NCI-H460 (cell line): Measurements from ENCODE around the gene TYMS. TPM values are rescaled to one million over a fixed set of nuclear protein-coding genes. Genes with fewer than 3 reads are reported as not detected.
A peak's percentile ranks its signal among the peaks of the same experiment; 100 is the strongest.

Experiments
- DNase-seq: peaks from one replicate; pipeline ENCODE4 v3.0.0-alpha.2; 2016; ENCODE audit warnings: low read depth; ENCODE audit errors: extremely low read depth
- polyA plus RNA-seq: library from polyadenylated mRNA; depleted of rRNA; stranded (reverse); fragments of >200 nt; gene quantifications from 2 replicates; pipeline ENCODE4 v1.2.3, GENCODE V29; 2014; cell fraction: nucleus; rRNA removed
- total RNA-seq: library from RNA; depleted of rRNA; stranded (reverse); fragments of >200 nt; shearing (Covaris generic); gene quantifications from 2 replicates; pipeline ENCODE4 v1.2.3, GENCODE V29; 2014; rRNA removed

The TYMS gene
- total RNA-seq = 23.4 and 26.1 TPM in 2 replicates
- polyA plus RNA-seq = 36.3 and 36.6 TPM in 2 replicates

- DNase-seq = peak; percentile 30
Observed at GRCh38 chr18:657311-658000, at the start of gene TYMS. TYMS (plus strand) TSS chr18:657653; CDS start chr18:657743, 90 bp downstream.

DNA sequence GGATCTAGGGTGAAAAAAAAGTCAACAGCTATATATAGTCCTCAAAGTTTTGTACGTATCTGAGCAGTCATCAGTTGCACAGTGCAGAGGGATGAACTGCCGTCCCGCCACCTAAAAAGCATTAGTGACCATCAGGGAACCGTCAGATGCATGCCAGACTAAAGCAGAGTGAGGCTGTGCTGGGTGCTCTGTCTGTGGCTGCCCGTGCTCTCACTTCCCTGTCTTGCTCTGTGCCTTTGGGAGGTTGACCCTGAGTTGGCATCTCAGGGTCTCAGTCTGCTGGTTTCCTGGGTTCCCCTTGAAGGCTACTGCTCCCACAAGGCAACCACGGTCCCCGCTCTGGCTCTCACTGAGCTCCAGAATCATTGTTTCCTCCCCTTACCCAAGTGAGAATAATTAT, 49.5 kb upstream of the TYMS start:
- DNase-seq = no peak

GRCh38 chr18:610214-610928, 47.1 kb upstream of the TYMS start:
- DNase-seq = no peak

- DNase-seq = no peak
Observed at GRCh38 chr18:612156-612555, 45.3 kb upstream of the TYMS start.

GRCh38 chr18:614193-614592, 43.3 kb upstream of the TYMS start:
- no peak for DNase-seq

- no peak for DNase-seq
Observed at GRCh38 chr18:615092-615521, 42.3 kb upstream of the TYMS start.

GRCh38 chr18:615773-616172, 41.7 kb upstream of the TYMS start:
- no peak for DNase-seq

DNA sequence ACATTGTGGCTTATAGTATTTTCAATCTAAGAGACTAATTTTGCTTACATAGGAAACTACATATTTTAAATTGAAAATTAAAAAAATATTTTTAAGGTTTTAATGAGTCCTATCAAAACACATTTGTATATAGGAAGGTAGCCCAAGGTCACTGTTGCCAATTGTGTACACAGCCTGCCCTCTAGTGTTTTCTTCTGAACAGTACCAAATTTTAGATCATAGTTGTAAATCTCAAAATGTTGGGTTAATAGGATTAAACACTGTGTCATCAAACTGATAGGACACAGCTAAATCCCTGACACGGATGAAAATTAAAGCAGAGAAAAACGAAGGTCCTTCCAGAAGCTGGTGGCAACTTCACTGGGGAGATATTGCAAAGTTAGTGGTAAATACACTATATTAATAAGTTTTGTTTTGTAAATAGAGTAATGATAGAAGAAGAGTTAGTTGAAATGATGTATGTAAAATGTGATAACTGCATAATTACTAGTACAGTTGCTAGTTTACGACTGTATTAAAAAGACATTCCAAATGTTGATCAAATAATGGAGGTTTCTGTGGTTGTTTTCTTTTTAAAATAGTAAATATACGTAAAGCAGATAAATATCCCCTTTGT, 41.0 kb upstream of the TYMS start:
- peak; percentile 26 for DNase-seq

GRCh38 chr18:617970-618504, 39.4 kb upstream of the TYMS start:
- DNase-seq = no peak

DNA sequence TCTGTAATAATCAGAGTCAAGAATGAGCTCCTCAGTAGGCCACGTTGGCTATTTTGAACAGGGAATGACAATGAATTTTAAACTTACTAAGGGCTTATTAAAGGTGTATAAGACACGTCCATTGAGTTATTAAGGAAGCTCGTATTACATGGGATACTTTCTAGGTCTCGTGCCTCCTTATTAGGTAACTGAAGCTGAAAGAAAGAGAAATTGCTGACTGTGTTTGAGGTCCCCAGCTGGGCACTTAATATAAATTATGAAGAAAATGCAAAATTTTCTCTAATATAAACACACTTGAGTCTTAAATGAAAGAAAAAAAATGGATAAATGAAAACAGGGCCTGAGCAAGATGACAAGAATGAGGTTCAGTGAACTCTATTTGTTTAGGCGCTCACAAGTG, 38.8 kb upstream of the TYMS start:
- DNase-seq = no peak

DNA sequence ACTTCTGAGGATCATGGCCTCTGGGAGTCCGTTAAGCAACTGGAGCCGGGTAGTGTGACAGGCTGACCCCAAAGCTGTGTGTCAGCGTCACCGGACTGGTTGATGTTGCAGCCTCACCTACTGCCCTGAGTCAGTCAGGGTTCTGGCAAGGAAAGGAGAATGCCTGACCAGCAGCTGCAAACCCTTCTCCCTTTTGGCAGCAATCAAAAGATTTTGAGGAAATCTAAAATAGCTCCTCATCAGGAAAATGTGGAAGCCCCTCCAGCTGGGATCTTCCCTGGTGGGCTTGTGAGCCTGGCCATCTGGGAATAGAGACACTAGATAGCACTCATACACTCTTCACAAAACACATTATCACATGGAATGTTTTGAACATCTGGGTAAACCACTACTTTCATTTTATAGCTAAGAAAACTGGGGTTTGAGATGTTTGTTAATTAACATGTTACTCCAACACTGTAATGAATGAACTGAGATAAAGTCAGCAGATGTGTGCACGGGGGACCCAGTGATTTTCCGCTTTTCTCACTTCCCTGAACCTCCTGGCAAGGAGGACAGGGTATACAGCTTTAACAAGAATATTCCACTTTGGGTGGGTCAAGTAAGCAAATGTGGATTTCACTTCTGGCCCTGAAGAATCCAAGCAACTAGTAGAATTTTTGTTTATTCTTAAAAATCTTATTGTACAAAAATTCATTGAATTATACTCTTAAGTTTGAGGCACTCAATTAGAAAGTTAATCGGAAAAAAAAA, 36.0 kb upstream of the TYMS start:
- DNase-seq = no peak

DNA sequence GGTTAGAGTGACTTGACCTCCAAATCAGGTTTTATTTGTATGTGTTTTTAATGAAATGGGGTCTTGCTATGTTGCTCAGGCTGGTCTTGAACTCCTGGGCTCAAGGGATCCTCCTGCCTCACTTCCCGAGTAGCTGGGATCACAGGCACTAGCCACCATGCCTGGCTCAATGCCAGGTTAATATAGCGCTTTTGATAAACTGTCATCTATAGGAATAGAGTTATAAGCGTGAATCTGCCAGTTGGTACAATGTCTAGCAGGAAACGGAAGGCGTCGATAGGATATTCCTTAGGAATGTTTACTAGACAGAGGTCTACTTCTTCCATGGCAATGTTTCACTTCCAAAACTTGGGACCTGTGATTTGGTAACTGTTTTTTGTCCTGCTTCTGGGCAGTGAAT, 35.2 kb upstream of the TYMS start:
- DNase-seq = no peak

- DNase-seq = peak; percentile 53
Observed at GRCh38 chr18:623761-624620, 33.5 kb upstream of the TYMS start.

GRCh38 chr18:627231-627630, 30.2 kb upstream of the TYMS start:
- no peak for DNase-seq

GRCh38 chr18:629269-630150, 27.9 kb upstream of the TYMS start:
- DNase-seq = no peak

DNA sequence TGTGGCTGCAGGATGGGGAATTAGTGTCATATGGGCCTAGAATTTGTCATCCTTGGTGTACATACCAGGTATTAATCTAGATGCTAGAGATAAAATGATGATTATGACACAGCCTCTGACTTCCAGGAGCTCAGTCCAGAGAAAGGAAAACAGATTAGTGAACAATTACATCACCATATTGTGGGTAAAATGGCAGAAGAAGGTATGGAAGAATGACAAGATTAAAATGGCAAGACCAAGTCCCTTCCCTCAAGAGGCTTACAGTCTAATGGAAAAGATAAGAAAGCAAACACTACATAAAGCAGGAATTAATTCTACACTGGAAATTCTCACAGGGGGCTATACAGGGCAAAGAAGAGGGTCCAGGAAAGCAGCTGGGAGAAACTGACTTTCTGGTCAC, 25.9 kb upstream of the TYMS start:
- DNase-seq = no peak

DNA sequence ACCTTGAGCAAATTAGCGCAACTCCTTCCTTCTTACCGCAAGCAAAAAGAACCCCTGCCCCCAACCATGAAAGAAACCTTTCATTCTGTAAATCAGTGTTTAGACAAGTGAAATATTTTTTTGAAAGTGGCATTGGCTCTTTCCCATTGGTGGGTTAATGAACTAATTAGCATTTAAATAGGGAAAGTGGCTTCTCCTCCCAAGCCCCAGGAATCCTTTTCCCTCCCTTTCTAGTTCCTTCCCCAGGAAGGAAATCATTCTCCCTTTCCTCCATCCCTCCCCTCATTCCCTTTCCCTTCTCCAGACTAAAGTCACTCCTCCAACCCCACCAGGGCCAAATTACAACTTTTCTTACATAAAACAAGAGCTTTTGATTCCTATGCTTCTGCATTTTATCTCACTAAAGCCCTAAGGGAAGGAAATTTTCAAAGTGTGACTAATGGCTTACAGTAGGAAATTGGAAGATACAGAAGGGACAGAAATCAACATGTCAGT, 22.9 kb upstream of the TYMS start:
- DNase-seq = no peak

- DNase-seq = no peak
Observed at GRCh38 chr18:635171-635570, 22.3 kb upstream of the TYMS start.

DNA sequence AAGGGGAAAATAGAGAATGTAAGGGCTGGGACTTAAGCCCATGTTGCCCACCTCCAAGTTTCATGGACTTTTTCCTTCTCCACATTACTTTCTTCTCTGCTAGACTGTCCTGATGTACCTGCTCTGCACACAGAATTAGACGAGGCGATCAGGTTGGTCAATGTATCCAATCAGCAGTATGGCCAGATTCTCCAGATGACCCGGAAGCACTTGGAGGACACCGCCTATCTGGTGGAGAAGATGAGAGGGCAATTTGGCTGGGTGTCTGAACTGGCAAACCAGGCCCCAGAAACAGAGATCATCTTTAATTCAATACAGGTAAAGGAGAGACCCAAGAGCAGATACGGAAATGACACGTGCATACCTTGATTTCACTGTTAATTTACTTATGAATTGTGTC, 16.2 kb upstream of the TYMS start:
- DNase-seq = no peak
